MCF 10A (cell line): ENCODE measurements around the gene CAMK1D. TPM values are rescaled to one million over a fixed set of nuclear protein-coding genes. Genes with fewer than 3 reads are reported as not detected.

ENCODE experiments used
- BruUV-seq: library from RNA; stranded (reverse); fragments of 400-500 nt; replicated peaks from 2 replicates; lab custom pipeline; 2021; lab: Mats Ljungman, UMichigan
- CTCF ChIA-PET: fragments of 300-600 bp; sonication (Branson Sonifier 250); formaldehyde crosslinking; extraction: SDS; loops from one replicate; lab custom pipeline; 2021; ENCODE audit warnings: antibody characterized with exemption, inconsistent platforms; lab: Yijun Ruan, JAX
- POLR2A ChIA-PET: fragments of 300-600, 350-650 bp; sonication (Branson Sonifier 250); formaldehyde crosslinking; extraction: SDS; loops from one replicate; lab custom pipeline; 2020; ENCODE audit warnings: antibody characterized with exemption, inconsistent platforms; lab: Yijun Ruan, JAX
- DNase-seq: peaks from one replicate; pipeline ENCODE4 v3.0.0-alpha.2; 2018; ENCODE audit not compliant: unreplicated experiment
- H3K27ac Mint-ChIP-seq: one replicate; pipeline ENCODE4 v1.8.0; 2022; ENCODE audit warnings: mild to moderate bottlenecking, low read depth, mixed read lengths; ENCODE audit not compliant: unreplicated experiment
- H3K27me3 Mint-ChIP-seq: one replicate; pipeline ENCODE4 v1.8.0; 2022; ENCODE audit warnings: mixed read lengths; ENCODE audit not compliant: insufficient read depth, unreplicated experiment
- H3K36me3 Mint-ChIP-seq: one replicate; pipeline ENCODE4 v1.8.0; 2022; ENCODE audit warnings: mild to moderate bottlenecking, moderate library complexity, mixed read lengths; ENCODE audit not compliant: insufficient read depth, unreplicated experiment
- H3K4me1 Mint-ChIP-seq: one replicate; pipeline ENCODE4 v1.8.0; 2022; ENCODE audit warnings: mixed read lengths; ENCODE audit not compliant: insufficient read depth, unreplicated experiment
- H3K4me3 Mint-ChIP-seq: one replicate; pipeline ENCODE4 v1.8.0; 2022; ENCODE audit warnings: mild to moderate bottlenecking, moderate library complexity, mixed read lengths; ENCODE audit not compliant: unreplicated experiment
- H3K9me3 Mint-ChIP-seq: one replicate; pipeline ENCODE4 v1.8.0; 2022; ENCODE audit warnings: mixed read lengths; ENCODE audit not compliant: unreplicated experiment
- CTCF ChIP-seq: fragments of 200-600 bp; IDR thresholded peaks from one replicate; pipeline ENCODE4 v1.8.0; 2022; ENCODE audit warnings: antibody characterized with exemption, mild to moderate bottlenecking; ENCODE audit not compliant: unreplicated experiment
- intact Hi-C: fragments of 100-400 bp; cut with micrococcal nuclease; formaldehyde crosslinking; loops from 2 replicates; pipeline ENCODE4 v1.14.1; 2022
- total RNA-seq: library from RNA; stranded (reverse); gene quantifications from 2 replicates; pipeline ENCODE4 v1.2.3, GENCODE V29; 2022

CAMK1D gene
- total RNA-seq, 1 experiment from 2014 or later: 1.7 TPM

- Mint-ChIP-seq H3K9me3 (no peaks in the 10 kb centered on the region), H3K4me3 (no peak overlapping the region), H3K27ac (no peak overlapping the region), H3K27me3 (no peaks in the 10 kb centered on the region), H3K4me1 (no peaks in the 10 kb centered on the region), H3K36me3 (no peaks in the 10 kb centered on the region)
- TF ChIP-seq CTCF: no peak
- intact Hi-C loops: no loop called here
- DNase-seq: no peak
- ChIA-PET POLR2A (interaction anchor here (0.6 kb wide), 2 partner anchors 401 to 432 kb away, joined by 3 read pairs; no protein-coding TSS in a partner anchor), CTCF (no interaction called here)
- BruUV-seq: no TSS peak
These were observed 317.7 kb downstream of the CAMK1D start for GRCh38 chr10:12667052-12667451.

GRCh38 chr10:12668634-12669033 lies 319.3 kb downstream of the CAMK1D start:
- CTCF ChIA-PET: interaction anchor here (0.7 to 0.8 kb wide), 2 partner anchors 11 to 42 kb away, joined by 3 read pairs; no protein-coding TSS in a partner anchor
- Mint-ChIP-seq H3K9me3 (no peaks in the 10 kb centered on the region), H3K4me3 (no peak overlapping the region), H3K36me3 (no peaks in the 10 kb centered on the region), H3K4me1 (no peaks in the 10 kb centered on the region), H3K27ac (no peak overlapping the region), H3K27me3 (no peaks in the 10 kb centered on the region)
- POLR2A ChIA-PET: no interaction called here
- intact Hi-C loops: no loop called here
- BruUV-seq: no TSS peak
- TF ChIP-seq CTCF: no peak
- DNase-seq: no peak

GRCh38 chr10:12670004-12670403 lies 320.7 kb downstream of the CAMK1D start:
- no peak for DNase-seq
- no peak for TF ChIP-seq CTCF
- intact Hi-C loops: no loop called here
- POLR2A ChIA-PET: interaction anchor here (0.7 kb wide), 1 partner anchor 8 kb away, joined by 3 read pairs; no protein-coding TSS in a partner anchor
- no peaks in the 10 kb centered on the region for H3K9me3 Mint-ChIP-seq
- H3K36me3 Mint-ChIP-seq: no peaks in the 10 kb centered on the region
- CTCF ChIA-PET: interaction anchor here (0.6 kb wide), 1 partner anchor 41 kb away, joined by 3 read pairs; no protein-coding TSS in a partner anchor
- H3K4me1 Mint-ChIP-seq: no peaks in the 10 kb centered on the region
- H3K27me3 Mint-ChIP-seq: no peaks in the 10 kb centered on the region
- H3K4me3 Mint-ChIP-seq: no peak overlapping the region
- H3K27ac Mint-ChIP-seq: no peak overlapping the region
- BruUV-seq: no TSS peak

GRCh38 chr10:12675186-12675585 lies 325.8 kb downstream of the CAMK1D start:
- H3K4me1 Mint-ChIP-seq: no peaks in the 10 kb centered on the region
- no peaks in the 10 kb centered on the region for H3K9me3 Mint-ChIP-seq
- intact Hi-C loops: no loop called here
- no peak for DNase-seq
- H3K27me3 Mint-ChIP-seq: no peaks in the 10 kb centered on the region
- H3K27ac Mint-ChIP-seq: no peak overlapping the region
- no peak for TF ChIP-seq CTCF
- H3K4me3 Mint-ChIP-seq: no peak overlapping the region
- ChIA-PET CTCF (no interaction called here), POLR2A (no interaction called here)
- no TSS peak for BruUV-seq
- H3K36me3 Mint-ChIP-seq: no peaks in the 10 kb centered on the region
